ENCODE data around the gene RABEP2. TPM values are rescaled to one million over a fixed set of nuclear protein-coding genes. Genes with fewer than 3 reads are reported as not detected.
A peak's percentile ranks its signal among the peaks of the same experiment; 100 is the strongest.
"Not testable (repeated sequence)": the region's sequence is repeated elsewhere in the genome, so short reads cannot be mapped to it uniquely, and the experiment has no call there.

The RABEP2 gene
- total RNA-seq, 1 experiment from 2014 or later = 10.3 TPM

- no peak for DNase-seq (ENCODE audit: low read depth, low spot score)
- in situ Hi-C loops (cut with HindIII; ENCODE audit: low pct_unique_long_range_greater_than_20kb, low sequenced_read_pairs) = no loop called here
Observed at GRCh38 chr16:28875134-28876018, 49.7 kb downstream of the RABEP2 start.

DNA sequence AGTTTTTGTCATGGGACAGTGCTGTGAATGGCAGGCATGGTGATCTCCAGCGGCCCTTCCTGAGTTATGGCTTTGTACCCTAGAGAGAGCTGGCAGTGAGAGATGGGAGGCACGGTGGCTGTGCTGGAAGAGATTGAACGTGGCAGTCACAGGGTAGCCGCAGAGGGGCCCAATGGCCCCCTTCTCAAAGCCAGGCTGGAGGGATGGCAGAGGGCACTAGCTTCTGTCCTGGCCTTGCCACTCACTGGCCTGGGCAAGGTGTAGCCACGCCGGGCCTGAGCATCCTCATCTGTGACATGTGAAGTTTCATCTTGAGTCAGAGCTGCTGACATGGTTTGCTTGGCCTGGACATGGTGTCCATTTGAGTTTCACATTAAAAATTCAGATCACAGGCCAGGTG, 50.6 kb downstream of the RABEP2 start:
- in situ Hi-C loops (cut with HindIII; ENCODE audit: low pct_unique_long_range_greater_than_20kb, low sequenced_read_pairs) = no loop called here

DNA sequence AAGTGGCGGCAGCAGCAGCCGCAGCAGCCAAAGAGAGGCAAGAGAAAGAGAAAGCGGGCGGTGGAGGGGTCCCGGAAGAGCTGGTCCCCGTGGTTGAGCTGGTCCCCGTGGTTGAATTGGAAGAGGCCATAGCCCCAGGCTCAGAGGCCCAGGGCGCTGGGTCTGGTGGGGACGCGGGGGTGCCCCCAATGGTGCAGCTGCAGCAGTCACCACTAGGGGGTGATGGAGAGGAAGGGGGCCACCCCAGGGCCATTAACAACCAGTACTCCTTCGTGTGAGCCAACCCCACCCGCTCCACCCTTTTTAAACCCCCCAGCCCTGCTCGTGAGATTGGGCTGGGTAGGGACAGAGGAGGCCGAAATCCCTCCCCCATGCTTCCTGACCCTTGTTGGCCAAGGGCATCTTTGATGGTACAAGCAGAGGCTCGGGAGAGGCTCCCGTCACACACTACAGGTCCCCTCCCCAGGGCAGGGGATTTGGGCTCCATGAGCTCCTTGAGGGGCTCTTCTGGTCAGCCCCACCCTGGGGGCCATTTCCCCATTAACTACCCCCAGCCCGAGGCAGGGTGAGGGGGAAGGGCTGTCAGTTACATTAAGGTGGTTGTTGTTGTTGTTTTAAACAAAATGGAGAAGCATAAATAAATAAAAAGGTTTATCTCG, 51.4 kb downstream of the RABEP2 start:
- in situ Hi-C loops (cut with HindIII; ENCODE audit: low pct_unique_long_range_greater_than_20kb, low sequenced_read_pairs) = no loop called here
- DNase-seq (ENCODE audit: low read depth, low spot score) = peak; percentile 45

More for the DNA sequence above, 50.6 kb downstream of the RABEP2 start:
- DNase-seq (ENCODE audit: low read depth, low spot score) = no peak

GRCh38 chr16:28872952-28873351, 52.1 kb downstream of the RABEP2 start:
- no peak for DNase-seq (ENCODE audit: low read depth, low spot score)
- in situ Hi-C loops (cut with HindIII; ENCODE audit: low pct_unique_long_range_greater_than_20kb, low sequenced_read_pairs) = no loop called here

- in situ Hi-C loops (cut with HindIII; ENCODE audit: low pct_unique_long_range_greater_than_20kb, low sequenced_read_pairs) = no loop called here
- no peak for DNase-seq (ENCODE audit: low read depth, low spot score)
Observed at GRCh38 chr16:28869201-28869600, 55.8 kb downstream of the RABEP2 start.

GRCh38 chr16:28867646-28868045, 57.4 kb downstream of the RABEP2 start:
- DNase-seq (ENCODE audit: low read depth, low spot score); in situ Hi-C loops (cut with HindIII; ENCODE audit: low pct_unique_long_range_greater_than_20kb, low sequenced_read_pairs): not testable (repeated sequence)

GRCh38 chr16:28867241-28867640, 57.8 kb downstream of the RABEP2 start:
- no peak for DNase-seq (ENCODE audit: low read depth, low spot score)
- in situ Hi-C loops (cut with HindIII; ENCODE audit: low pct_unique_long_range_greater_than_20kb, low sequenced_read_pairs) = no loop called here

DNA sequence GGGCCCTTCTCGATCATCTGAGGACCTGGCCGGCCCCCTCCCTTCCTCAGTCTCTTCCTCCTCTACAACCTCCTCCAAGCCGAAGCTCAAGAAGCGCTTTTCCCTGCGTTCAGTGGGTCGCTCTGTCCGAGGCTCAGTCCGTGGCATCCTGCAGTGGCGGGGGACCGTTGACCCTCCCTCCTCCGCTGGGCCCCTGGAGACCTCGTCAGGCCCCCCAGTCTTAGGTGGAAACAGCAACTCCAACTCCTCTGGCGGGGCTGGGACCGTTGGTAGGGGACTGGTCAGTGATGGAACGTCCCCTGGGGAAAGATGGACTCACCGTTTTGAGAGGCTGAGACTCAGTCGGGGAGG, 58.6 kb downstream of the RABEP2 start:
- in situ Hi-C loops (cut with HindIII; ENCODE audit: low pct_unique_long_range_greater_than_20kb, low sequenced_read_pairs) = no loop called here
- no peak for DNase-seq (ENCODE audit: low read depth, low spot score)

DNA sequence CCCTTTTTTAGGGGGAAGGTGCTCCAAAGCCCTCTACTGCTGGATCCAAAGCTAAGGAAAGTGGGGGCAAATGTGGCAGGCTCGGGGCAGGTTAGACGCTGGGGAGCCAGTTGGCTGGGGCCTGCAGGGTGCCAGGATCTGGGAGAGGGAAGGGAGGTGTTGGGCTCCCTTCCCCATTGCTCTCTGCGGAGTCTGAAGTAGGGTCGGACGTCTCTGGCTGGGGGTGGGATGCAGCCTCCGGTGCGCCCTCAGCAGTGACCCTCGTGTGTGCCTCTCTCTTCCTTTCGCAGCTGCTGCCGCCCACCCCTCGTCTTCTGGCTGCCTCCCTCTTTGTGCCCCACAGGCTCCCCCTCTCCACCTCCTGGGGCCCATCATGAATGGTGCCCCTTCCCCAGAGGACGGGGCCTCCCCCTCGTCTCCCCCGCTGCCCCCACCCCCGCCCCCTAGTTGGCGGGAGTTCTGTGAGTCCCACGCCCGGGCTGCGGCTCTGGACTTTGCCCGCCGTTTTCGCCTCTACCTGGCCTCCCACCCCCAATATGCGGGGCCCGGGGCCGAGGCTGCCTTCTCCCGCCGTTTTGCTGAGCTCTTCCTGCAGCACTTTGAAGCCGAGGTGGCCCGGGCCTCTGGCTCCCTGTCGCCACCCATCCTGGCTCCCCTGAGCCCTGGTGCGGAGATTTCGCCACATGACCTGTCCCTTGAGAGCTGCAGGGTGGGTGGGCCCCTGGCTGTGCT, 59.1 kb downstream of the RABEP2 start:
- no peak for DNase-seq (ENCODE audit: low read depth, low spot score)
- in situ Hi-C loops (cut with HindIII; ENCODE audit: low pct_unique_long_range_greater_than_20kb, low sequenced_read_pairs) = no loop called here

DNA sequence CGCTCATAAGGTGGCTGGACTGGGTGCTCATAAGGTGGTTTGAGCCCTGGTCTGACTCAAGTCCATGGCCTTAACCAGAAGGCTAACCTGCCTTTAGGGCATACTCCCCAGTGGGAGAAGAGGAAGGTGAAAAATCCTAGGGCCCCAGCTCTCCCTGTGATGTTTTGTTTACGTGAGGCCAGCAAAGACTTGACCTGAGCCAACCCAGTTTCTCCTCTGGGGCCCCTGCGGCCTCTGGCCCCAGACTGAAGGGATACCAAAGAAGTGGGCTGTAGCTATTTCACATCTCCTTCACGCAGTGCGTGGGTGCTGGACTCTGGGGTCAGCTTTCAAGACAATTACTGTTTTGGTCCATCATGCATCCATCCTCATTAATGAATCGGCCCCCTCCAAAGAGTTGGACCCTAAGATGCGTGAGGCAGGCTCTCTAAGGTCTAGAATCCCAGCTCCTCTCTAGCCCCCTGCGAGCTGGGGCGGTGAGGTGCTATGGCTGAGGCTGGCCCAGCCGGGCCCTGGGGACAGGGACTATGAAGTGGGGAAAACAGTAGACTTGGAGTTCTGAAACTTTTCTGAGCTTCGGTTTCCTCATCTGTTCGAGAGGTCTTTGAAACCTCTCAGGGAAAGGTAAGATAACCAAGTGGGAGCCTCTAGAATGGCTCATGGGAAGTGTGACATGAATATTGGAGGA, 59.9 kb downstream of the RABEP2 start:
- in situ Hi-C loops (cut with HindIII; ENCODE audit: low pct_unique_long_range_greater_than_20kb, low sequenced_read_pairs) = no loop called here

DNA sequence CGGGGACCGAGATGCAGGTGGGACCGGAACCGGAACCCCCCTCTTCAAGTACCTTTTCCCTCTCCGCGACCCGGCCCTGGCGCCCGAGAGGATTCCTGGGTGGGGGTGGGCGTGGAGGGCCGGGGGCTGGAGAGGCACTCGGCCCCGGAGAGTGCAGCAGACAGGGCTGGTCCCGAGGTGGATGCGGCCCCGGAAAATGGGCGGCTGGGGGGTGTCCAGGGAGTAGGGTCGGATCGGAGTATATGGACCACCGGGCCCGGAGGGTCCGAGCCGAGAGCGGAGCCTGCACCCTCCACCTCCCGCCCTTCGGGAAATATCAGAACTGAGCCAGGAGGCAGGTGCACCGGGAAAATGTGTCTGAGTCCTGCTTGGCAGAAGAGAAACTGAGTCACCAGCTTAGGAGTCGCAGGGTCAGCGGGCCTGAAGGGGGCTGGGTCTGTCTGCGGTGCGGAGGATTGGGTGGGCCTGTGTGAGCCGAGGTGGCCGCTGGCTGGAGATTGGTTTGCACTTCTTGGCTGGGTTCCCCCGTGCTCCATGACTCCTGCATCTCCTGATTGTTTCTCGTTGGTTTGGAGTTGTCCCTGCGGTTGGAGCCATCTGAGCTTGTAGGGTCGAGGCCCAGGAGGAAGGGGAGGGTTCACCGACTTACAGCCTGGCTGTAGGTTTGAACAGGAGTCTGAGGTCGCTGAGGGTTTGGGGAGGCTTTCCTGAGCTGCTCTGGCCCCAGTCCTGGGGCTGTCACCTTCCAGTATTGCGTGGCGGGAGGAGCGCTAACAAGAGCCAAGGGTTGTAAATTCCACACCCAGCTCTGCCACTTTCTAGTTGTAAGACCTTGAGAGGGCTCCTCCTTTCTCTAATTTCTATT, 60.9 kb downstream of the RABEP2 start:
- DNase-seq (ENCODE audit: low read depth, low spot score) = no peak
- in situ Hi-C loops (cut with HindIII; ENCODE audit: low pct_unique_long_range_greater_than_20kb, low sequenced_read_pairs) = no loop called here

More for the DNA sequence above, 59.9 kb downstream of the RABEP2 start:
- DNase-seq (ENCODE audit: low read depth, low spot score) = no peak

- in situ Hi-C loops (cut with HindIII; ENCODE audit: low pct_unique_long_range_greater_than_20kb, low sequenced_read_pairs) = no loop called here
- no peak for DNase-seq (ENCODE audit: low read depth, low spot score)
Observed at GRCh38 chr16:28859326-28859725, 65.7 kb downstream of the RABEP2 start.

DNA sequence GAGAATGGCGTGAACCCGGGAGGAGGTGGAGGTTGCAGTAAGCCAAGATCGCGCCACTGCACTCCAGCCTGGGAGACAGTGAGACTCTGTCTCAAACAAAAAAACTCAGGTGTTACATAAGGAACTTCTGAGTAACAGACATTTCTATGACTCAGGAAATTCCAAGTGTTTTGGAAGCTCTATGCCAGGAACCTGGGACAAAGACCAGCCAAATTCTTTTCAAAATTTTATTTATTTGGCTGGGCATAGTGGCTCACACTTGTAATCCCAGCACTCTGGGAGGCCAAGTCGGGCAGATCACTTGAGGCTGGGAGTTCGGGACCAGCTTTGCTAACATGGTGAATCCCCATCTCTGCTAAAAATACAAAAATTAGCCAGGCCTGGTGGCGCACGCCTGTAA, 66.6 kb downstream of the RABEP2 start:
- in situ Hi-C loops (cut with HindIII; ENCODE audit: low pct_unique_long_range_greater_than_20kb, low sequenced_read_pairs) = no loop called here
- no peak for DNase-seq (ENCODE audit: low read depth, low spot score)

Small RNAs within 50 kb of the gene (small RNA-seq; reads per million reads assigned to genes)
- gene RF00416 = 0 to 0.02 reads per million in 2 experiments

Other genes with a start within 250 kb of the RABEP2 start
- 186 and 197 TPM in 2 replicates for gene EIF3C, start 213.8 kb downstream of the RABEP2 start, total RNA-seq (2014; rRNA removed; shearing (Covaris generic))
- 0.16 and 1.9 TPM in 2 replicates for gene NPIPB9, start 173.5 kb downstream of the RABEP2 start, total RNA-seq (2014; rRNA removed; shearing (Covaris generic))
- 30.9 and 36.4 TPM in 2 replicates for gene ATXN2L, start 102.2 kb downstream of the RABEP2 start, total RNA-seq (2014; rRNA removed; shearing (Covaris generic))
- gene TUFM, start 78.9 kb downstream of the RABEP2 start, total RNA-seq (2014; rRNA removed; shearing (Covaris generic)) = 191 and 198 TPM in 2 replicates
- 10.1 and 10.4 TPM in 2 replicates for gene SH2B1, start 61.4 kb downstream of the RABEP2 start, total RNA-seq (2014; rRNA removed; shearing (Covaris generic))
- gene ATP2A1, start 46.8 kb downstream of the RABEP2 start, total RNA-seq (2014; rRNA removed; shearing (Covaris generic)) = not detected in 2 replicates
- gene CD19, start 6.7 kb upstream of the RABEP2 start, total RNA-seq (2014; rRNA removed; shearing (Covaris generic)) = not detected in 2 replicates
- 11.5 and 13.7 TPM in 2 replicates for gene NFATC2IP, start 25.7 kb upstream of the RABEP2 start, total RNA-seq (2014; rRNA removed; shearing (Covaris generic))
- 48.1 and 64.2 TPM in 2 replicates for gene SPNS1, start 49.5 kb upstream of the RABEP2 start, total RNA-seq (2014; rRNA removed; shearing (Covaris generic))
- 0.24 and 0.77 TPM in 2 replicates for gene LAT, start 59.8 kb upstream of the RABEP2 start, total RNA-seq (2014; rRNA removed; shearing (Covaris generic))